Activated CD8-positive, alpha-beta T cell treated with anti-CD3 and anti-CD28 coated beads for 36 hours (primary cell): ENCODE measurements around the gene ADAM10. TPM values are rescaled to one million over a fixed set of nuclear protein-coding genes. Genes with fewer than 3 reads are reported as not detected.

Experiments
- ATAC-seq: fragments of 200-7000 bp; cut with Tn5 transposase; one replicate; pipeline ENCODE4 v1.10.0; 2021; ENCODE audit warnings: mild to moderate bottlenecking, moderate library complexity
- CTCF ChIA-PET: fragments of 350-600 bp; sonication (Branson Sonifier 250); formaldehyde crosslinking; loops from one replicate; lab custom pipeline; 2021; ENCODE audit warnings: antibody characterized with exemption; lab: Charles Lee
- POLR2A ChIA-PET: fragments of 350-600 bp; sonication (Branson Sonifier 250); formaldehyde crosslinking; loops from one replicate; lab custom pipeline; 2021; ENCODE audit warnings: antibody characterized with exemption; lab: Charles Lee
- DNase-seq: peaks from one replicate; pipeline ENCODE4 v3.0.0-alpha.2; 2020
- H3K27ac Mint-ChIP-seq: one replicate; pipeline ENCODE4 v1.8.0; 2021; ENCODE audit warnings: mild to moderate bottlenecking, mixed read lengths
- H3K27me3 Mint-ChIP-seq: one replicate; pipeline ENCODE4 v1.8.0; 2021; ENCODE audit warnings: mixed read lengths
- H3K36me3 Mint-ChIP-seq: one replicate; pipeline ENCODE4 v1.8.0; 2021; ENCODE audit warnings: low read depth, mixed read lengths
- H3K4me1 Mint-ChIP-seq: one replicate; pipeline ENCODE4 v1.8.0; 2021; ENCODE audit warnings: low read depth, mixed read lengths
- H3K4me3 Mint-ChIP-seq: one replicate; pipeline ENCODE4 v1.8.0; 2021; ENCODE audit warnings: mild to moderate bottlenecking, moderate library complexity, mixed read lengths
- H3K9me3 Mint-ChIP-seq: one replicate; pipeline ENCODE4 v1.8.0; 2021; ENCODE audit warnings: mixed read lengths
- CTCF ChIP-seq: fragments of 200-600 bp; IDR thresholded peaks from one replicate; pipeline ENCODE4 v1.8.0; 2022; ENCODE audit warnings: antibody characterized with exemption, mild to moderate bottlenecking
- intact Hi-C: fragments of 100-400 bp; cut with micrococcal nuclease; formaldehyde crosslinking; loops from one replicate; pipeline ENCODE4 v1.10.0; 2022
- total RNA-seq, 2 experiments: library from RNA; stranded (reverse); gene quantifications; one replicate each; pipeline ENCODE4 v1.2.3, GENCODE V29; 2021

Gene ADAM10
- total RNA-seq, 2 experiments from 2014 or later: 76.4 to 79.4 TPM

GRCh38 chr15:58788056-58788710, 38.7 kb upstream of the ADAM10 start:
- ChIA-PET CTCF (no interaction called here), POLR2A (no interaction called here)
- DNase-seq (no peak), ATAC-seq (no peak)
- H3K4me3 Mint-ChIP-seq: no peak overlapping the region
- intact Hi-C loops: no loop called here
- no peaks in the 10 kb centered on the region for H3K4me1 Mint-ChIP-seq
- H3K27me3 Mint-ChIP-seq: no peaks in the 10 kb centered on the region
- peaks cover 4% of the 10 kb centered on the region for H3K36me3 Mint-ChIP-seq
- no peak overlapping the region for H3K27ac Mint-ChIP-seq
- TF ChIP-seq CTCF: no peak
- no peaks in the 10 kb centered on the region for H3K9me3 Mint-ChIP-seq

- intact Hi-C loops: no loop called here
- Mint-ChIP-seq H3K4me3 (no peak overlapping the region), H3K4me1 (peaks cover 3% of the 10 kb centered on the region), H3K27me3 (no peaks in the 10 kb centered on the region), H3K36me3 (peaks cover 3% of the 10 kb centered on the region), H3K9me3 (no peaks in the 10 kb centered on the region), H3K27ac (no peak overlapping the region)
- no peak for ATAC-seq
- no peak for DNase-seq
- ChIA-PET POLR2A (no interaction called here), CTCF (no interaction called here)
- TF ChIP-seq CTCF: no peak
Measured at GRCh38 chr15:58785355-58785754, 35.8 kb upstream of the ADAM10 start.

GRCh38 chr15:58779554-58779953, 30.0 kb upstream of the ADAM10 start:
- no peak for TF ChIP-seq CTCF
- intact Hi-C loops: no loop called here
- no peak for DNase-seq

GRCh38 chr15:58777107-58777506, 27.6 kb upstream of the ADAM10 start:
- Mint-ChIP-seq H3K27ac (no peak overlapping the region), H3K4me1 (peaks cover 19% of the 10 kb centered on the region), H3K9me3 (no peaks in the 10 kb centered on the region), H3K27me3 (no peaks in the 10 kb centered on the region), H3K4me3 (no peak overlapping the region), H3K36me3 (no peaks in the 10 kb centered on the region)
- ATAC-seq: no peak
- no peak for DNase-seq
- ChIA-PET POLR2A (no interaction called here), CTCF (no interaction called here)
- intact Hi-C loops: no loop called here
- no peak for TF ChIP-seq CTCF

More at GRCh38 chr15:58779554-58779953, 30.0 kb upstream of the ADAM10 start:
- ChIA-PET POLR2A (no interaction called here), CTCF (no interaction called here)
- no peak overlapping the region for H3K4me3 Mint-ChIP-seq
- H3K27me3 Mint-ChIP-seq: no peaks in the 10 kb centered on the region
- H3K4me1 Mint-ChIP-seq: peaks cover 11% of the 10 kb centered on the region
- no peaks in the 10 kb centered on the region for H3K9me3 Mint-ChIP-seq
- ATAC-seq: no peak
- no peak overlapping the region for H3K27ac Mint-ChIP-seq
- peaks cover 2% of the 10 kb centered on the region for H3K36me3 Mint-ChIP-seq

GRCh38 chr15:58775402-58775801, 25.9 kb upstream of the ADAM10 start:
- POLR2A ChIA-PET: no interaction called here
- no peak for DNase-seq
- intact Hi-C loops: no loop called here
- Mint-ChIP-seq H3K9me3 (no peaks in the 10 kb centered on the region), H3K36me3 (no peaks in the 10 kb centered on the region), H3K27me3 (no peaks in the 10 kb centered on the region), H3K4me3 (no peak overlapping the region), H3K4me1 (peaks cover 19% of the 10 kb centered on the region), H3K27ac (no peak overlapping the region)
- no peak for ATAC-seq
- CTCF ChIA-PET: no interaction called here
- no peak for TF ChIP-seq CTCF
